H1 (cell line): ENCODE measurements around the gene SLC5A11. TPM values are rescaled to one million over a fixed set of nuclear protein-coding genes. Genes with fewer than 3 reads are reported as not detected.

Experiments used
- CTCF ChIA-PET: fragments of 300-600 bp; sonication (Branson Sonifier 250); formaldehyde crosslinking; loops from one replicate; lab custom pipeline; 2021; ENCODE audit not compliant: partially characterized antibody; lab: Charles Lee
- POLR2A ChIA-PET: fragments of 300-600 bp; sonication (Branson Sonifier 250); formaldehyde crosslinking; loops from one replicate; lab custom pipeline; 2021; ENCODE audit warnings: inconsistent platforms; ENCODE audit not compliant: partially characterized antibody; lab: Charles Lee
- DNase-seq, 2 experiments: peaks; one replicate each; pipeline versions ENCODE4 v3.0.0 to v3.0.0-alpha.2; 2010 to 2022; ENCODE audit warnings: low spot score in 2 of 2, low read depth in 1 of 2, mixed read lengths in 1 of 2
- FAIRE-seq: peaks from 2 replicates; lab custom pipeline; 2011; peaks lifted over from hg19 to GRCh38; lab: Jason Lieb, UNC
- H2AFZ ChIP-seq: 2 replicates; pipeline ENCODE4 v1.8.1; 2012; ENCODE audit warnings: low read length, inconsistent platforms
- H2AK5ac ChIP-seq: 2 replicates; pipeline ENCODE4 v1.6.1; 2013; ENCODE audit warnings: low read depth, low read length
- H2BK120ac ChIP-seq: replicated peaks from 2 replicates; pipeline ENCODE3; 2013; ENCODE audit warnings: low read depth, low read length, inconsistent platforms
- H2BK12ac ChIP-seq: 2 replicates; pipeline ENCODE4 v1.6.1; 2013; ENCODE audit warnings: low read depth, low read length
- H2BK15ac ChIP-seq: 2 replicates; pipeline ENCODE4 v1.6.1; 2013; ENCODE audit warnings: low read length
- H2BK20ac ChIP-seq: 2 replicates; pipeline ENCODE4 v1.6.1; 2013; ENCODE audit warnings: low read length
- H2BK5ac ChIP-seq: 2 replicates; pipeline ENCODE4 v1.6.1; 2013; ENCODE audit warnings: low read depth, low read length
- H3K14ac ChIP-seq: 2 replicates; pipeline ENCODE4 v1.6.1; 2013; ENCODE audit warnings: inconsistent platforms; ENCODE audit not compliant: insufficient read length
- H3K18ac ChIP-seq: 2 replicates; pipeline ENCODE4 v1.6.1; 2013; ENCODE audit warnings: low read length; ENCODE audit errors: extremely low read depth
- H3K23ac ChIP-seq: 2 replicates; pipeline ENCODE4 v1.6.1; 2013; ENCODE audit warnings: inconsistent platforms; ENCODE audit not compliant: insufficient read length
- H3K23me2 ChIP-seq: 2 replicates; pipeline ENCODE4 v1.6.1; 2013; ENCODE audit warnings: low read depth, low read length
- H3K27ac ChIP-seq: 2 replicates; pipeline ENCODE4 v1.6.1; 2011; ENCODE audit warnings: low read depth, low read length, inconsistent platforms
- H3K27me3 ChIP-seq, 4 experiments: replicated peaks in 1 of 4; 1 replicate in 1 of 4; 2 replicates in 3 of 4; pipeline versions ENCODE4 v1.6.1 to v1.8.1; 2011 to 2013; ENCODE audit warnings: low read length in 3 of 4, mild to moderate bottlenecking in 3 of 4, inconsistent platforms in 2 of 4, mixed read lengths in 2 of 4, moderate library complexity in 1 of 4; ENCODE audit not compliant: control insufficient read depth in 3 of 4, insufficient read depth in 3 of 4; ENCODE audit errors: extremely low read depth in 1 of 4
- H3K36me3 ChIP-seq, 4 experiments: 2 replicates each; pipeline versions ENCODE4 v1.6.1 to v1.8.1; 2011 to 2013; ENCODE audit warnings: mild to moderate bottlenecking in 4 of 4, low read length in 3 of 4, moderate library complexity in 2 of 4, control low read depth in 1 of 4, inconsistent platforms in 1 of 4; ENCODE audit not compliant: insufficient read depth in 4 of 4, control insufficient read depth in 2 of 4
- H3K4ac ChIP-seq: replicated peaks from 2 replicates; pipeline ENCODE3; 2013; ENCODE audit warnings: low read length, low read depth, mixed read lengths, inconsistent platforms; ENCODE audit not compliant: insufficient read length
- H3K4me1 ChIP-seq, 4 experiments: replicated peaks in 1 of 4; 1 replicate in 1 of 4; 2 replicates in 3 of 4; pipeline versions ENCODE4 v1.6.1 to v1.8.1; 2011 to 2013; ENCODE audit warnings: low read length in 3 of 4, inconsistent platforms in 2 of 4, mixed read lengths in 1 of 4; ENCODE audit not compliant: insufficient read depth in 4 of 4, control insufficient read depth in 3 of 4
- H3K4me2 ChIP-seq, 2 experiments: 2 replicates each; pipeline versions ENCODE4 v1.6.1 to v1.8.1; 2011 to 2013; ENCODE audit warnings: low read depth in 2 of 2, low read length in 2 of 2, control low read depth in 1 of 2, inconsistent platforms in 1 of 2, mild to moderate bottlenecking in 1 of 2; ENCODE audit not compliant: insufficient read depth in 1 of 2
- H3K4me3 ChIP-seq, 4 experiments: fragments of 200-600, 300-600 bp in 1 of 4; sonication (generic), shearing (Covaris generic), sonication (Bioruptor Twin) in 1 of 4; 2 replicates each; pipeline versions ENCODE4 v1.5.1 to v1.8.1; 2011 to 2016; ENCODE audit warnings: low read length in 4 of 4, low read depth in 3 of 4, control low read depth in 2 of 4, inconsistent platforms in 2 of 4, mild to moderate bottlenecking in 2 of 4, mixed read lengths in 1 of 4, moderate library complexity in 1 of 4; ENCODE audit not compliant: insufficient read depth in 2 of 4; ENCODE audit errors: extremely low read depth in 1 of 4
- H3K56ac ChIP-seq: replicated peaks from 2 replicates; pipeline ENCODE3; 2013; ENCODE audit warnings: low read depth, mild to moderate bottlenecking, mixed read lengths, low read length, inconsistent platforms; ENCODE audit not compliant: insufficient read length
- H3K79me1 ChIP-seq: 2 replicates; pipeline ENCODE4 v1.6.1; 2013; ENCODE audit warnings: low read depth, low read length, control low read depth
- H3K79me2 ChIP-seq, 2 experiments: 2 replicates each; pipeline versions ENCODE4 v1.6.1 to v1.8.1; 2012 to 2013; ENCODE audit warnings: low read length in 2 of 2, mild to moderate bottlenecking in 2 of 2, inconsistent platforms in 1 of 2; ENCODE audit not compliant: insufficient read depth in 2 of 2, control insufficient read depth in 1 of 2
- H3K9ac ChIP-seq, 4 experiments: replicated peaks in 1 of 4; 1 replicate in 1 of 4; 2 replicates in 3 of 4; pipeline versions ENCODE4 v1.6.1 to v1.8.1; 2011 to 2013; ENCODE audit warnings: low read depth in 3 of 4, low read length in 3 of 4, control low read depth in 2 of 4, mild to moderate bottlenecking in 2 of 4, moderate library complexity in 2 of 4, inconsistent platforms in 1 of 4; ENCODE audit errors: extremely low read depth in 1 of 4
- H3K9me3 ChIP-seq, 2 experiments: 2 replicates each; pipeline versions ENCODE4 v1.6.1 to v1.8.1; 2012 to 2013; ENCODE audit warnings: mild to moderate bottlenecking in 2 of 2, moderate library complexity in 2 of 2, control low read depth in 1 of 2, inconsistent platforms in 1 of 2, low read depth in 1 of 2, low read length in 1 of 2, mixed read lengths in 1 of 2; ENCODE audit not compliant: insufficient read depth in 2 of 2
- H4K20me1 ChIP-seq, 2 experiments: replicated peaks in 1 of 2; 2 replicates each; pipeline versions ENCODE3 to v1.8.1; 2011 to 2013; ENCODE audit warnings: inconsistent platforms in 2 of 2, low read length in 2 of 2, mild to moderate bottlenecking in 1 of 2; ENCODE audit not compliant: insufficient read depth in 2 of 2, control insufficient read depth in 1 of 2
- H4K5ac ChIP-seq: 2 replicates; pipeline ENCODE4 v1.6.1; 2013; ENCODE audit warnings: low read length, low read depth, mixed read lengths, inconsistent platforms; ENCODE audit not compliant: insufficient read length
- H4K8ac ChIP-seq: 2 replicates; pipeline ENCODE4 v1.8.0; 2013; ENCODE audit warnings: mild to moderate bottlenecking, moderate library complexity, low read length, inconsistent platforms; ENCODE audit not compliant: insufficient read depth; ENCODE audit errors: extremely low read depth
- H4K91ac ChIP-seq: replicated peaks from 2 replicates; pipeline ENCODE3; 2013; ENCODE audit warnings: low read length, mixed read lengths, inconsistent platforms; ENCODE audit not compliant: insufficient read length
- BRCA1 ChIP-seq: IDR thresholded peaks from 2 replicates; pipeline ENCODE4 v1.6.1; 2012; ENCODE audit warnings: low read depth, low read length, improper control_type of control experiment
- CHD2 ChIP-seq: IDR thresholded peaks from 2 replicates; pipeline ENCODE4 v1.6.1; 2012; ENCODE audit warnings: low read length, improper control_type of control experiment
- EGR1 ChIP-seq: IDR thresholded peaks from 2 replicates; pipeline ENCODE4 v1.6.1; 2011; ENCODE audit warnings: low read depth, low read length, borderline replicate concordance
- EP300 ChIP-seq, 2 experiments: IDR thresholded peaks; 1 replicate in 1 of 2; 2 replicates in 1 of 2; pipeline ENCODE4 v1.6.1; 2011 to 2012; ENCODE audit warnings: low read depth in 2 of 2, low read length in 2 of 2, mild to moderate bottlenecking in 2 of 2, borderline replicate concordance in 1 of 2, inconsistent platforms in 1 of 2, moderate library complexity in 1 of 2
- NANOG ChIP-seq: IDR thresholded peaks from 2 replicates; pipeline ENCODE4 v1.6.1; 2011; ENCODE audit warnings: low read length, low read depth, mild to moderate bottlenecking, inconsistent platforms; ENCODE audit not compliant: insufficient read depth, poor library complexity, severe bottlenecking
- PHF8 ChIP-seq: fragments of 200-600 bp; sonication (generic); conservative IDR thresholded peaks from 2 replicates; pipeline ENCODE4 v1.7.1; 2012; ENCODE audit warnings: low read depth, mild to moderate bottlenecking, inconsistent platforms, low read length, moderate library complexity
- POU5F1 ChIP-seq: IDR thresholded peaks from 2 replicates; pipeline ENCODE4 v1.6.1; 2011; ENCODE audit warnings: low read depth, mild to moderate bottlenecking, low read length, moderate library complexity
- RBBP5 ChIP-seq: IDR thresholded peaks from 2 replicates; pipeline ENCODE4 v1.7.1; 2012; ENCODE audit warnings: low read depth, mild to moderate bottlenecking, inconsistent platforms, low read length, moderate library complexity, borderline replicate concordance
- SP4 ChIP-seq: IDR thresholded peaks from 2 replicates; pipeline ENCODE4 v1.6.1; 2012; ENCODE audit warnings: low read length, inconsistent platforms
- TAF1 ChIP-seq: IDR thresholded peaks from 2 replicates; pipeline ENCODE4 v1.6.1; 2011; ENCODE audit warnings: mild to moderate bottlenecking, low read depth, low read length
- TEAD4 ChIP-seq: IDR thresholded peaks from 2 replicates; pipeline ENCODE4 v1.6.1; 2012; ENCODE audit warnings: low read depth, low read length, inconsistent platforms, mixed read lengths
- WGBS, 2 experiments: shearing (Covaris generic) in 1 of 2; methylation state at CpG; one replicate each; pipeline versions ENCODE4 v1.1.6 to v1.1.7; 2013 to 2015; ENCODE audit warnings: low lambda C conversion rate in 2 of 2, mixed read lengths in 2 of 2, inconsistent platforms in 1 of 2, low coverage in 1 of 2, missing lambda C conversion rate in 1 of 2; ENCODE audit not compliant: insufficient replicate concordance in 2 of 2, insufficient coverage in 1 of 2, insufficient read length in 1 of 2; ENCODE audit errors: extremely low coverage in 1 of 2, missing lambda C conversion rate in 1 of 2; 5-methylcytosine and 5-hydroxymethylcytosine counted together
- polyA plus RNA-seq, 7 experiments: library from polyadenylated mRNA; depleted of rRNA in 3 of 7; stranded (reverse) in 5 of 7; unstranded in 2 of 7; fragments of >200 nt in 5 of 7; fragments of 200-250 nt in 2 of 7; gene quantifications; 1 replicate in 5 of 7; 2 replicates in 1 of 7; 4 replicates in 1 of 7; pipeline versions ENCODE4 v1.2.1 to v1.2.3, GENCODE V29; 2011 to 2013; ENCODE audit warnings: missing spikeins in 2 of 7, mixed read lengths in 2 of 7
- total RNA-seq: library from RNA; stranded (reverse); fragmentation: NEBNext Ultra II Directional; extraction: Animal tissue kit (Norgen Biotek cat#: 25700); gene quantifications from 2 replicates; pipeline ENCODE4 v1.2.1, GENCODE V29; 2021
- TF ChIP-seq, protein P1 (sequence below): IDR thresholded peaks from 2 replicates; pipeline ENCODE4 v1.6.1; 2012; ENCODE audit warnings: inconsistent platforms

SLC5A11 gene
- total and polyA plus RNA-seq, 2 of the 8 experiments (the other 6 are each of a cell fraction or from before 2014, with no cell fraction given): 0.26 to 0.59 TPM

DNA sequence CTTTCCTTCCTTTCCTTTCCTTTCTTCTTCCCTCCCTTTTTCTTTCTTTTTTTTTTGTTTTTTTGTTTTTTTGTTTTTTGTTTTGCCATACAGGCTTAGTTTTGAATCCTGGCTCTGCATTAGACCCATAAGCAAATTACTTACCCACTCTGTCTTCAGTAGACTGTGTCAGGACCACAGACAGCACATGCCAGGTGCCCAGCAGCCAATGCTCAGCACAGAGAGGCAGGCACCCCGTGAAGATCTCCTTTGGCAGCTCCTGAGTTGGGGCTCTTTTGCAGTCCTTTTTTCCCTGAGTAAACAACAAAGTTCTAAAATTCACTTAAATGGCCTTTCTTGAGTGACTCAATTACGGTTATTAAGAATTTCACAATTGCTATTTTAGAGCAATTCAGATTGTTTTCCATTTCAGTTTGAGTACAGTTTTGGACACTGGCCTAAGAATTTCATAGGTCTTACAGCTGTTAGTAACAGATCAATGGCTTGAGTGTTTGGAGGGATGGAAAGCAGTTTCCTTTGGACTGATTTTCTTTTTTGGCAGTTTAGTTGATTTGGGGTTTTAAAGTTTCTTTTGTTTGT is 26.2 kb upstream of the SLC5A11 start:
- no peaks in the 10 kb centered on the region for H3K79me2 ChIP-seq
- H2BK12ac ChIP-seq: no peak overlapping the region
- peaks cover 5 to 24% of the 10 kb centered on the region in 2 experiments for H4K20me1 ChIP-seq
- H3K4me1 ChIP-seq: no peaks in the 10 kb centered on the region
- POLR2A ChIA-PET: interaction anchor here (1.6 kb wide), 1 partner anchor 11 kb away, joined by 3 read pairs; no protein-coding TSS in a partner anchor
- H3K79me1 ChIP-seq: peaks cover 2% of the 10 kb centered on the region; the same call in 1 of the 2 replicates
- no peak overlapping the region for H3K9ac ChIP-seq
- H3K23ac ChIP-seq: no peak overlapping the region
- H2BK15ac ChIP-seq: no peak overlapping the region
- H4K8ac ChIP-seq: no peak overlapping the region
- H2BK120ac ChIP-seq: no peak overlapping the region
- DNase-seq: no peak
- no peak overlapping the region for H4K91ac ChIP-seq
- WGBS, 2 experiments: 86% methylated on average over 2 of the region's 2 CpGs; no CpG with 5 or more reads in 1 of the 2 experiments
- H3K4me2 ChIP-seq: no peak overlapping the region
- H3K36me3 ChIP-seq: peaks cover 50 to 100% (median 87%) of the 10 kb centered on the region in 4 experiments
- H3K4ac ChIP-seq: no peak overlapping the region
- no peak overlapping the region for H2BK5ac ChIP-seq
- no peak overlapping the region for H3K27ac ChIP-seq
- H3K14ac ChIP-seq: no peak overlapping the region
- H3K4me3 ChIP-seq: no peak overlapping the region
- H3K9me3 ChIP-seq: no peaks in the 10 kb centered on the region
- no peaks in the 10 kb centered on the region for H3K27me3 ChIP-seq
- H3K18ac ChIP-seq: no peak overlapping the region
- no peak overlapping the region for H4K5ac ChIP-seq
- FAIRE-seq: no peak
- H2BK20ac ChIP-seq: no peak overlapping the region
- CTCF ChIA-PET: no interaction called here
- H3K56ac ChIP-seq: no peak overlapping the region
- no peaks in the 10 kb centered on the region for H3K23me2 ChIP-seq
- H2AFZ ChIP-seq: no peak overlapping the region
- TF ChIP-seq, protein P1, sequence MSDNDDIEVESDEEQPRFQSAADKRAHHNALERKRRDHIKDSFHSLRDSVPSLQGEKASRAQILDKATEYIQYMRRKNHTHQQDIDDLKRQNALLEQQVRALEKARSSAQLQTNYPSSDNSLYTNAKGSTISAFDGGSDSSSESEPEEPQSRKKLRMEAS: no peak
- no peak for TF ChIP-seq NANOG
- no peak for TF ChIP-seq SP4
- no peak for TF ChIP-seq TAF1
- TF ChIP-seq RBBP5: no peak
- TF ChIP-seq TEAD4: no peak
- TF ChIP-seq PHF8: no peak
- no peak for TF ChIP-seq EP300 (IDR thresholded peaks at IDR 0.05; ENCODE audit: borderline replicate concordance in 1 of 2, low read depth in 2 of 2, low read length in 2 of 2)
- TF ChIP-seq POU5F1: no peak
- TF ChIP-seq EGR1: no peak
- TF ChIP-seq CHD2: no peak
- TF ChIP-seq BRCA1: no peak
- no peak overlapping the region for H2AK5ac ChIP-seq
